NCI-H1930 (cell line): ENCODE results near the gene CKAP2L.

Source experiments
- DNase-seq, 2 experiments: peaks; one replicate each; lab custom pipeline; 2025; lab: John Stamatoyannopoulos, UW

The CKAP2L gene

DNA sequence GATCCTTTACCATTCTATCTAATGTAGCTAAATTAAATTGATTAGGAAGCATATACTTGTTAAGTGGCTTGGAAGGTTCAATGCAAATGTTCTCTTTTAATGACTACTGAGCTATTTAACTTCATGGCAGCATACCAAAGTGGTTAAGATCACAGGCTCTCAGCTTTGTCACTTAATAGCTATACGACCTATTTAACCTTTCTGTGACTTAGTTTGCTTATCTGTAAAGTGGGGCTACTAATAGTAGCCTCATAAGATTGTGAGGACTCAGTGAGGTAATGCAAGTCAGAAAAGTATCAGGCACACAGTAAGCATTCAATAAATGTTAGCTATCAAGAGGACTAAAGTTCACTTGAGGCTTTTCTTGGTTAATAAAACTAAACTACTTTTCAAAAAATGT is 4.3 kb downstream of the CKAP2L start:
- DNase-seq: no peak

DNA sequence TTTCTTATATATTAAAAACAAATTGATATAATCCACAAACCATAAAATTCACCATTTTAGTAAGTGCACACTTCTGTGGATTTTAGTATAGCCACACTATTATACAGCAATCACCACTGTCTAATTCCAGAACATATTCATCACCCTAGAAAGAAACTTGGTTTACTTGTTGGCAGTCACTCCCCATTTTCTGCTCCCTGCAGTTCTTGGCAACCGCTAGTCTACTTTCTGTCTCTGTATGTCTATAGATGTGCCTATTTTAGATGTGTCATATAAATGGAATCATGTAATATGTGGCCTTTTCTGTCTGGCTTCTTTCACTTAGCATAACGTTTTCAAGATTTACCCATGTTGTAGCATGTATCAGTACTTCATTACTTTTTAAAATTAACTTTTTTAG is 5.7 kb downstream of the CKAP2L start:
- no peak for DNase-seq

DNA sequence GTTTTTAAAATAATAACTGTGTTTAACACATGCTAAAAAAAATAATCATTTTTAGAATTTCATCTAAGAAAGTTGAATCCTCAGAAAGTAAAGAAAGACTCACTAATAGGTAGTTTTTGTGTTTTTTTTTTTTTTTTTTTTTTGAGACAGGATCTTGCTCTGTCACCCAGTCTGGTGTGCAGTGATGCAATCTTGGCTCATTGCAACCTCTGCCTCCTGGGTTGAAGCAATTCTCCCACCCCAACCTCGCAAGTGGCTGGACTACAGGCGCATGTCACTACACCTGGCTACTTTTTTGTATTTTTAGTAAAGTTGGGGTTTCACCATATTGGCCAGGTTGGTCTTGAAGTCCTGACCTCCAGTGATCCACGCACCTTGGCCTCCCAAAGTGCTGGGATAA is 7.1 kb downstream of the CKAP2L start:
- no peak for DNase-seq

DNA sequence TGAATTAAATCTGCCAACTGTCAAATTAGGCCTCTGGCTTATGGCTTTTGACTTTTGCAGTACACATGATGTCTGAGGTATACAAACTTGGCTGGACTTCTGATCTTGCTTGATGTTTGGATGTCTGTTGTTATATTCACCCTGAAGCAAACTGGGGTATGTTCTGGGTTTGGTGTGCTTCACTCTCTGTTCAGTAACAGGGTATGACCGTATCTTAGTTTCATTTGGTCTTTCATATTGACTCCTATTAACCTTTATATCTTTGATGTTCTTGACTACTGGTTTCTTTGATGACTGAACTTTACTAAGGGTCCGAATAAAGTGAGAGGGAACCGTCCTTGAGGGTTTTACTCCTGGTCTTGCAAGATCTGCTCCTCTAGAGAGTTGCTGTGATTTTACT is 8.2 kb downstream of the CKAP2L start:
- no peak for DNase-seq

DNA sequence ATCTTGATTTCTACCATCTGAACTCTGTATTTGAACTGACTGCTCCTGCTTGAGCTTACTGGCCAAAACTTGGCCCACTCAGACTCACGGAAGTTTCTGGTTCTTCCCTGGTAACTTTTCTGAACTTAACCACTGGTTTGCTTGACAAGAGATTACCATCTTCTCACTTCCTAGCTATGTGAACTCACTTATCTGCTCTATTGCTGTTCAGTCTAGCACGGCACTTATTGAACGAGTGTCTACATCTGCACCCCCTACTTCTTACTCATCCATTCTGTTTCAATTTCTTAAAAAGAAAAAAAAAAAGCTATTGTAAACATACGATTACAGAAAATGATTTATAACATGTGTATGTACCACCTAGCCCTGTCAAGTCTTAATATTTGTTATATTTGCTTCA is 9.0 kb downstream of the CKAP2L start:
- no peak for DNase-seq

DNA sequence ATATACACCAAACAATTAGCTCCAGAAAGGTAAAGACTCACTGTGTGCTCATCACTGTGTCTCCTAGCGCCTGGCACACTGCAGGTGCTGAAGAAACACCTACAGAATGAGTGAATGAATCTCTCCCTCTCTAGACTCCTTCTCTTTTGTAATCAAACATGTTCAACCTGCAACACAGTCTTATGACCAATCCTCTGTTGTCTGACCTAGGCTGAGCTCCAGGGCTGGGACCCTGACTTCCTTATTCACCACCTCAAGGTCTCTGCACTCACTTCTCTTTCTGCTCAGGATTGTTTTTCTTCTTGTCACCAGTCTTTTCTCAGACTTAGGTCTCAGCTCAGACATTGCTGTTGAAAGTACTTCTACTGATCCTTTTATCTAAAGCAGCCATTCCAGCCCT is 9.8 kb downstream of the CKAP2L start:
- DNase-seq: no peak

DNA sequence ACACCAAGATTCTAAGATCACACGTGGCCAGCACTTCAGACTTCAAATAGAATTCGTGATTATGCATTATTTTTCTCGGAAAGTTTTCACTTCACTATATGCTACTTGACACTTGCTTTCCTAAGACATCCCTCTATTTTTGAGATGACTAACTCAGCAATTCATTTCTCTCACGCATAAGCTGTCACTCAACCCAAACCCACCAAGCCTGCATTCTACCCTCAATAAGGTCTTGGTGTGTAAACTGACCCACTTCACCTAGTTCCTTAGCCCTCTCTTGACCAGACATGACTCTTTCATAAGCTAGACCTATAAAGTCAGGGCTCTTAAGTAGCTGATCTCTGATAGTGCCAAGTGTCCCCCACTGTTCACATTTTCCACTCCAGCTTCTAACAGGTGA is 11.7 kb downstream of the CKAP2L start:
- no peak for DNase-seq

DNA sequence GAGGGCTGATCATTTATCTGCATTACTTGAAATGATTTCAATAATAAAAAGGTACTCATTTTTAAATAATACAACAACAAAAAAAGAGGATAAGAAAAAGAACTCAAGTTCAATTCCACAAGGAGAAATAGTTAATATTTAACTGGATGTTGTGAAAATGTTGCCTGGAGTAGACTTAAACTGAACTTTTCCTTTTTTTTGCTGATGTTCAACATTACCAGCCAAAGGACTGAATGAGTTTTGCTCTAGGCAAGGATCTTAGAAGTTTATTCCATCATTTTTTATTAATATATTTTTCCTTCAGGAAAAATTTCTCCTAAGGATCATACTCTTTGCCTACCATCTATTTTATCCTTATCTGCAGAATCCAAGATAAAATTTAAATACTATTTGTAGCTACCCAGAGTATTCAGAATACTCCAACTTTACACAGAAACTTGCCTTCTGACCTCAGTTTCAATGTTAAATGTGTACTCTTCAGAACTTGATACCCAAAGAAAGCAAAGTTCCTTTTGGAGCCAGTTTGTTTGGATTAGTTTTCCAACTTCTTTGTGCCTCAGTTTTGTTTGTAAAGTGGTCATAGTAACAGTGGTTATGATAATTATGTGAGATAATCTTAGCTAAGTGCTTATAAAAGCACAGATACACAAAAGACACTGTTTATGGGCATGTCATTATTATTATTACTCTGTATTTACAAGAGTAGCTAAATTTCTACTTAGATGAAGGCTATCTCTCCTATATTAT is 12.8 kb downstream of the CKAP2L start:
- DNase-seq: no peak

DNA sequence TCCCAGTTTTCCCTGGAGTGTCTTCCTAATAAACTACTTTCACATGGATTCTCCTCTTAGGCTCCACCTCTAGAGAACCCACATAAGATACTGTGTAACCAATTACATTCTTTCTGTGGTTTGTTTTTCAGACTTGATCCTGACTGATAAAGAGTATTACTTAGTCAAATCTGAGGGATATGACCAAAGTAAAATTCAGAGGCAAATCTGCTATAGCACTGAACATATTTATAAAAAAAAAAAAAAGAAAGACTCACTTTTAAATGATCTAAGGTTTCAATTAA is 13.9 kb downstream of the CKAP2L start:
- no peak for DNase-seq

DNA sequence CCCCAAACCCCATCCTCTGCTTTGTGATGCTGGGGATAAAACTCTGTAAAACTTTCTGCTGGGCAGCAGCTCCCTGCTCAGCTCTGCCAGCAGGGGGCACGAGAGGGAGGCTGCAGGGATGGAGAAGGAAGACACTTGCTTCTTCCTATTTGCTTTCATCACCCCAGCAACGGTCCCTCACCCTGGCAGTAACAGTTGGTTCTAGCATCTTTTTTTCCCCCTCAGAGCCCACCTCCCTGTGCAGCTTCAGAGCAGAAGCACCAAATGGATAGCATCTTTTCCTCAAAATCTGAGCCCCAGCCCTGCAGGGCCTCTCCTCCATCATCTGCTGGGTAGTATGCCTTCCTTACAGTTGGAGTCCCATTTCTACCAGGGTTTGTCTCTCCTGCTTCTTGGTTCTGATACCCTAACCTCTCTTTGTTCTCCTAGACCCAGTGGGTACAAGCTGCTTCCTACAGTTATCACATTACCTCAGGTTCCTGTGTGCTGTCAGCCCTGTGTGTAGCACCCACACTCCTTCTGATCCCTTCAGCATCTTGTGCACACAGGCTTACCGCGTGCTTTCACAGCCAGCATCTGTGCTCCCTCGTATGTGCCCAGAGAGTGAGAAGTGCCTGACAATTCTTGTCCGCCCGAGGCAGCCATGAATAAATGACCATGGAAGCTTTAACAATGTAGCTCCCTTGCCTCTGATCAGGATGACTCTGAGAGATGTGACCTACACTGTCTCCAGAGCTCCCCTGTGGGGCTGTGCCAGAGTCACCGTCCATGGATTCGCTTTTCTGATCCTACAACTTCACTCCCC is 14.5 kb downstream of the CKAP2L start:
- DNase-seq: peak; percentile 24 to 34

DNA sequence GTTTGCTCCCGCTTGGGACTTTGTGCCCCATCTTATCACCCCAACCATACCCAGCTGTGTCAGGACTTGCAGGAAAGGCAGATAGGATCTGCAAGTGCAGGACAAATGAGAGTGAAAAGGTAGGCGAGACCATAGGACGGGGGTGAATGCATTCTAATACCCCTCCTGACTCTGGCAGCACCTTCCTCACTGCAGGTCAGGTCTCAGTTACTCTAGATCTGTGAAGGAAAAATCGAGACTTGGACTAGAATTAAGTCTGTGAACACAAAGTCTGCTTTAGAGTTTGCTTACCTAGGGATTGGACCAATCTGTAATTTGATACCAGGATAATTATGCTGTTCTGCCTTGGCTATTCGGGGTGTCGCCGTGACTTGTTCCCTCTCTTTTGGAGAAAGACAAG is 23.9 kb downstream of the CKAP2L start:
- no peak for DNase-seq

DNA sequence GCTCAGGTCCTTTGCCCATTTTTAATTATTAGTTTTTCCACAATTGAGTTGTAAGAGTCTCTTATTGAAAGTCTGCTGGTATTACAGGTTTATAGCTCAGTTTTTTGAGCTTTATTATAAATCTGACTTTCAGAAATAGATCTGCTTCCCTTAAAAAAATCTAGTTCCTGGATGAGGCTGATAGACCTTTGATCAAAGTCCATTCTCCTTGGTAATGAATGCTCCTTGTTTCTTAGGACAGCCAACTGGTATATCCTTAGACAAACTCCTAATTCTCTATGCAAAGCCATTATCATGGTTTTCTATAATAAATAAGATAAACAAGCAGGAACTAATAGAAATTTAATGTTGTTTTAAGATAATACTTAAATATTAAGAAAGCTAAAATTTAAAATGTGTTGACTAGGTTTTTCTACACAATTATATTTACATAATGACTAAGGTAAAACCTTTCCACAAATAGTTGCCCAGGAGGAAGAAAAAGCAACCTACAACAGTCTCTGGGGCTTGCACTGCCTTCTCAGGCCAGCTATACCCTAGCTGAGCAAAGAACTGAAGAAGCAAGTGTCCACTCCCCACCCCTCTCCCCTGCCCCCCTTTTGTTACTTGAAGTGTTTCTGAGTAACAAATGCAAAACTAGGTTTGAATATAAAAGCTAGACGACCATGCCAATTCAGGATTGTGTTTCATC is 26.7 kb downstream of the CKAP2L start:
- no peak for DNase-seq

DNA sequence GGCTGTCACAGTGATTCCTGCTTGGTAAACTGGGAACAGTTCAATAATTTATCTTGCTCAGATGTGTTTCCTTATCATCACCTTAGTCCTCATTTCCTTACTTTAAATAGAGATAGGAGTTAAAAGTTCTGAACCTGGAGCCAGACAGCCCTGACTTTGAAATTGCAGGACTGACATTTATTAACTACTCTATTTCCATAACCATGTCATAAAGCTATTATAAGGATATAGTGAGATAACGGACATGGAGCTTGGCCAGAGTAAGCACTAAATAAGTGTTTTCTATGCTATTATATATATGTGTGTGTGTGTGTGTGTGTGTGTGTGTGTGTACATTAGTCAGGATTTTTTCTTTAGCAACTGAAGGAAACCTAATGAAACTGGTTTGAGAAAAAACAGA is 30.5 kb downstream of the CKAP2L start:
- no peak for DNase-seq

DNA sequence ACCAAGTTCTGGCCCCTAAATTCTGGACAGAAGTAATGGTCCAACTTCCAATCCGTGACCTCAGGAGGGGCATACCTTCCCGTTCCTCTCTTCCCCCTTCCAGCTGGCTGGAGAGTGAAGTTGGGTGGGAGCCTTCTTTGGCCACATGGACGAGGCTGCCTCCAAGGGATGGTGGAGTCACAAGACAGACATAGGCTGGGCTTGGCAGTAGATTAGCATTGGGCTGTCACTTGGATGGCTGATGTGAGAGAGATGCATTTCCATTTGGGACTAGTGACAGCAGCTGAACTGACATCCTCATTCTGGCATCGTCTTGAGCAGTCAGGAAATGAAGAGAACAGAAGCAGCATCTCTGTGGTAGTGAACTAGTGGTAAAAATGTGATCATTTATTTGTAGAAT is 31.0 kb downstream of the CKAP2L start:
- DNase-seq: no peak

DNA sequence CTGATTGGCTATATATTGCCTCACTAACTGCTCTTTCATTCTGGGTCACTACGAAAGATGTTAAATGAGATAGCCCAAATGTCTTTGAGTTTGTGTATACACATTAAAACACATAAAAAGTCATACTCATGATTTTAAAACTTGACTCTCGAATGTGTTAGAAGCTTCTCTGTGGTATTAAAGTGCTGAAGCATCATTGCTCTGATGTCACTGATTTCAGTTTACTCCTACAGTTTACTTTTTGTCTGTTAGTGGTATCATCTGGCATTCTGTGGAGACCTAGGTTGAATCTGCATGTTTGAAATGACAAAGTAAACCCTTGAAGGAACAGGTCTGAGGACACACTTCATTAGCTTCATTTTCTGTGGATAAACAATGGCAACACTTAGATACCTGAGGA is 32.9 kb downstream of the CKAP2L start:
- DNase-seq: no peak

DNA sequence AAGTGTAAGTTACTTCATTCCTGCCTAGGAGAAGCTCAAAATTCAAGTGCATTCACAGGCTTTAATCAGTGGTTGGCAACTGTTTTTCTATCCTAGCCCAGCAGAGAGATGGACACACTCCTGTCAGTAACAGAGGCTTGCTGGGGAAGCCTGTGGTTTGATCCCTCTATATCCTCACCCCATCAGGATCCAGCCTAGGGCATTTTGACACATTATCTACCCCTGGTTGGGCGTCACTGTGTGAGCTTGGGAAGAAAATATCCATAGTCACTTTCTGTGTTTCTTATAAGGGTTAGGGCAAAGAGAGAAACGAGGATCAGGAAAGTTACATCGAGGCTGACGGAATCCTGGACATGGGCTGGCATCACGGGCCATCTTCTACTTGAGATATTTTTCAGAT is 33.6 kb downstream of the CKAP2L start:
- no peak for DNase-seq

DNA sequence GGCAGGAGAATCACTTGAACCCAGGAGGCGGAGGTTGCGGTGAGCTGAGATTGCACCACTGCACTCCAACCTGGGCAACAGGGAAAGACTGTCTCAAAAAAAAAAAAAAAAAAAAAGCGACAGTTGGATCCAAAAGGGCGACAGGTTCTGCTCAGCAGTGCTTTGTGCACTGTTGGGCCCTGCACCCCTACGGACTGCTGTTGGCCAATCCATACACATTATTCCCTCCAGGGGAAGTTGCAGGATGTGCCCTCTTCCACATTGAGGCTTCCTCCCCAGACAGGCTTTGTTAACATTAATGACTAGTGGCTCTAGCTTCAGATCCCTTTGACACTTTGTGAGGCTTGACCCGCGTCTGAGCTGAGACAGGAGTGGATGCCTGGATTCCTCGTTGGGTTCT is 34.2 kb downstream of the CKAP2L start:
- DNase-seq: no peak

DNA sequence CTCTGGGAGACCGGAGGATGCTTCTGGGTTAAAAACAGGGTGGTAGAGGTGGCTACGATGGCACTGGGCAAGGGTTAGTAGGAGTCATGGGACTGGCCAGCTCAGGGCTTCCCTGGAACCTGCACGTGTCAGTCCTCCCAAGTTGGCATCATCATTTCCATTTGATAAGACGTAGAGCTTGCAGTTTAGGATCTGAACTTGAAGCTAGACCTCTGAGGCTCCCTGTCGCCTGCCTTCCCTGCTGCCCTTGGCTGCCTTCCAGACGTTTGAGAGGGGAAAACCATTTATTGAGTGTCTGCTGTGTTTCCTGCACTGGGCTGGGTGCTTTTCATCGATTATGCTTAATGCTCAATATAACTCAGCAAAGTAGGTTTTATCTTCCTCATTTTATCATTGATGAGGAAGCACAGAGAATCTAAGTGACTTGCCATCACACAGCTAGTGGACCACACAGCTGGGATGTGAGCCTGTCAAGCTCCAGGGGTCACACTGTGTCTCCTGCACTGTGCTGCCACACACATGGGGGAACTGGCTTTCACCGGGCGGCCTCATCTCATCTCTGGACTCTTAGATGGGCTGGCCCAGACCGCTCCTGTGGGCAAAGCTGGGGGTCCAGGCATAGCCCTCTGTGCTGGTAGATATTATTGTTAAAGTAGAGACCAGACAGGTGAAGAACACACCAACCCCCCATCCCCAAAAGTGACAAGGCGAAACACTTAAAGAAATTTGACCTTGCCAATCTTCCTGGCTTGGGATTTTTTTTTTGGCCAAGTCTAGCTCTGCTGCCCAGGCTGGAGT is 35.8 kb downstream of the CKAP2L start:
- DNase-seq: no peak

DNA sequence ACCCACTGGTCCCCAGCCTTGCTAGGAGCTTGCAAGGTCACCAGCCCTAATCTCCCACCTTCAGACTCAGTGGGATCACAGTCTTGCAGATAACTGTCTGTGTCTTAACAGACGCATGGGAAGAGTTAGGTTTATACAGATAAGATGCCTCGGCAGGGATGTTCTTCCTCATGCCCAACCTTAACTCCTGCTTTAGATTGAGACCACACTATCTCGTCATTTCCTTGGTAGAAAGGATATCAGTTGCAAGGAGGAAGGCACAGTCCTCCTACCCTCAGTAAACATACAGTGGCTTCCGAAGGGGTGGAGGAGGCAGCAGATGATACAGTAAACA is 36.4 kb downstream of the CKAP2L start:
- no peak for DNase-seq

DNA sequence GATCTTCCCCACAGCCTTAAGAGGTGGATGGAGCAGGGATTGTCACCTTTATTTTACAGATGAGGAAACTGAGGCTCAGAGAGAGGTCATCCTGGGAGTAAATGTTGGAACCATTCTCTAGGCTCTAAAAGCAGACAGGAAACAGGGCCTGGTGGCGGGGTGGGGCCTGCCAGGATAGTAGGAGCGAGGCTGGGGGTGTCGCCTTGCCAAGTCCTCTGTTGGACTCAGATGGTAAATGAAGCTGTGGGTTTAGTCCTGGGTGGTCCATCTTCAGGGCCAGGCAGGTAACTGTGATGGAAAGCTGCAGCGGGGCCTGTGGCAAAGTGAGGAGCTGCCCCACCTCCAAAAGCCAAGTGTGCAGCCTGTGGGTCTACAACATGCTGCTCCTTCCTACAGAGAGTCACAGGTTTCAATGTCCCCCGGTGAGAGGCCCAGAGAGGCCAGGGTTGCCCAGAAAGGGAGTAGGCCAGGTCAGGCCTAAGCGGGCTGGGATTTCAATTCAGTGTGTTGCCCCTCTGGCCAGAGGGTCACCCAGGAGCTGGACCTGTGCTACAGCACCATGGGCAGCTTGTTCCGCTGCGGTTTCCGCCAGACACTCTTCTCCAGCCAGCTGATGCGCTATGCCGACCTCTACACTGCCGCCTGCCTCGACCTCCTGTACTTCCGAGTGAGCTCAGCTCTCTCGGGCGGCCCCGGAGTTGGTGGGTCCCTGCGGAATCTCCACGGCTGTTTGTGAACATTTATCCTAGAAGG is 37.0 kb downstream of the CKAP2L start:
- no peak for DNase-seq

DNA sequence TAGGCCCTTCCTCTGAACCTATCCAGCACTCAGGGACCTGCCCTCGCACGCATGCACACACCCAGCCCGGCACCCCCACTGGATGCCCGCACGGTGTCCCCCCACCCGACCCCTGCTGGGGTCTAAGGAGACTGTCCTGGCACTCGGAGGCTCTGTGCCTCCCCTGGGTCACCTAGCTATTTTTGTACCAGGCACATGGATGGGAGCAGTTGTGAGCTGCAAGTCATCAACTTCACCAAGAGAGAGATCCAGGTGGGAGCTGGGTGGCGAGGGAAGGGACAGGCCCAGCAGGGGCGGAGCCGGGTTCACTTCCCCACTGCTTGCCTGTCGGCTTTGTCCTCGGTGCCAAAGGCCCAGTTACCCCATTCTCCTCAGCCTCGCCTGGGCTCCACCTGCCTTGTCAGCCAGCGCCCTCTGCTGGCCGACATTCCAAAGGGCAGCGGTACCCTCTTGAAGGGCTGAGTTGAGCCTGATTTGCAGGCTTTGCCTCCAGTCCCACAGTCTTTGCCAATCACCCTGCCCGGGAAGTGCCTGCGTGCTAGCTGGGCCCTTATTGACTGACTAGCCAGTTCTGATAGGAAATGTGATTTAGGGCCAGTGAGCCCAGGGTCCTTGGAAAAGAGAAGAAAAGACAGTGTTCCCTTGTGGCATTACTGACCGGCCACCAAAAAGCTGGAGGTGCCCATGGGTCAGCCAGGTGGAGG is 37.8 kb downstream of the CKAP2L start:
- DNase-seq: peak; percentile 71 to 75
